ENCODE measurements around the gene STK35.

The STK35 gene

DNA sequence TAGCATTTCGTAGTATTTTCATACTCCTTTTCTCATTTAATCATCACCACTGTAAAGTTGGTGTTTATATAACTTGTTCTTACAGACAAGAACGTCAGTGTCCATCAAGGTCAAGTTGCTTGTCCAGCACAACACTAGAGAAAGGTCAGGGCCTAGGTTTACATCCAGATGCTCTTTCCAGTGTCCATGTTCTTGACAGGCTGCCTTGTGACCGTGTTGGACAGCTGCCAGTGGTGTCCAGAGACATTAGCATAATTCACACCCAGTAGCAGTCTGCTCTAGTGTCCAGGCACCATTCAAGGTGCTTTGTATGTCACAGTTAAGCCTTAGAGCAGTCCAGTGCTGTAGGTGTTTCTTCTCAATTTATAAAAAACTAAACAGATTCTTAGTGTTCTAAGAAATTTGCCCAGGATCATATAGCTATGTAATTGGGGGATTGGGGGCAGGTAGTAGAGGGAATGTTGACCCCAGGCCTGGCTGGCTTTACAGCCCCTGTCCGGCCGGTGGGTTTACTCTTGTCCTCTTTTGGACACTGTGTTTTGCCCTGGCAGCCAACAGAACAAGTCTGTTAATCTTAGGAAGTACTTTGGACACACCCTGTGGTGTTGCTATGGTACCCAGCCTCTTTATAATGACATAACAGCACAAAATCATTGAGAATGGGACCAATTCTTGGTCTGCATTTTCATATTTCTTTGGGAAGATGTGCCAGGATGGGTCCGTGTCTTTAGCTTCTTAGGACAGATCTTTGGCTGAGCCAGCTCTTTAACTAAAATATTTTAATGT lies 8.0 kb downstream of the STK35 start:
- Histone ChIP-seq H3K4me3 (ENCODE audit: low read depth in 1 of 2, low read length in 2 of 2) (no peak overlapping the region), H3K36me3 (ENCODE audit: insufficient read depth, low read length) (peaks cover 93% of the 10 kb centered on the region), H3K79me2 (ENCODE audit: insufficient read depth, low read length) (peaks cover 99% of the 10 kb centered on the region), H4K20me1 (ENCODE audit: insufficient read depth, low read length) (peaks cover 94% of the 10 kb centered on the region), H3K27ac (ENCODE audit: low read length) (no peak overlapping the region), H3K9ac (ENCODE audit: low read depth, low read length) (no peak overlapping the region), H2AFZ (ENCODE audit: low read depth, low read length) (no peak overlapping the region), H3K4me1 (ENCODE audit: insufficient read depth, low read length) (peaks cover 28% of the 10 kb centered on the region), H3K9me3 (ENCODE audit: insufficient read depth, low read length, severe bottlenecking) (no peaks in the 10 kb centered on the region), H3K27me3 (ENCODE audit: insufficient read depth, low read length, poor library complexity) (no peaks in the 10 kb centered on the region), H3K4me2 (ENCODE audit: insufficient read depth, low read length) (peak overlapping the region; percentile 9; the same call in 1 of the 2 replicates)
- ATAC-seq (ENCODE audit: insufficient read depth, low read depth) (no peak), DNase-seq (no peak)
- TF ChIP-seq EZH2 (IDR thresholded peaks at IDR 0.05; ENCODE audit: borderline replicate concordance, low read depth, low read length, severe bottlenecking) = no peak
- TF ChIP-seq CTCF (IDR thresholded peaks at IDR 0.05; ENCODE audit: borderline replicate concordance, extremely low read depth, low read length, poor library complexity, severe bottlenecking) = no peak

DNA sequence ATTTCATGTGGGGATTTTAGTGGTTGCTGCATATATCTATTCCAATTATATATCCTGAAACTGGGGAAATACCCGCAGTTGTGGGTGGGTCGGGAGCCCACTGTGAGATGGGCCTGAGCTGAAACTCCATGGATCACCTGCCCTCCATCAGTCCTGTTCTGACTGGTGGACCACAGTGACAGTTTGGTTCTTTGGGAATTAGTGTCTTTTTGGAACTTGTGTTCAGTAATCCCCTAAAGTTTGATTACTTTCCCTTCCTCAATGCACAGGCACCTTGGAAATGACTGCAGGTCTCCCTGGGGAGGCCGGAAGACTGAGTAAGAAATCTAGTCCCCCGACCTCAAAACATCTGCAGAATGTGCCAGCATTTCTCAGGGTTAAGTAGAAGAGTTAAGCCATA lies 11.3 kb downstream of the STK35 start:
- Histone ChIP-seq H3K9ac (ENCODE audit: low read depth, low read length) (no peak overlapping the region), H3K4me1 (ENCODE audit: insufficient read depth, low read length) (peaks cover 7% of the 10 kb centered on the region; the same call in 1 of the 2 replicates), H3K4me2 (ENCODE audit: insufficient read depth, low read length) (no peak overlapping the region), H3K79me2 (ENCODE audit: insufficient read depth, low read length) (peaks cover 99% of the 10 kb centered on the region), H3K27me3 (ENCODE audit: insufficient read depth, low read length, poor library complexity) (no peaks in the 10 kb centered on the region), H3K4me3 (ENCODE audit: low read depth in 1 of 2, low read length in 2 of 2) (no peak overlapping the region), H3K27ac (ENCODE audit: low read length) (no peak overlapping the region), H2AFZ (ENCODE audit: low read depth, low read length) (no peak overlapping the region), H3K9me3 (ENCODE audit: insufficient read depth, low read length, severe bottlenecking) (no peaks in the 10 kb centered on the region), H4K20me1 (ENCODE audit: insufficient read depth, low read length) (peaks cover 95% of the 10 kb centered on the region), H3K36me3 (ENCODE audit: insufficient read depth, low read length) (peaks cover 94% of the 10 kb centered on the region)
- ATAC-seq (ENCODE audit: insufficient read depth, low read depth) (no peak), DNase-seq (no peak)
- no peak for TF ChIP-seq EZH2 (IDR thresholded peaks at IDR 0.05; ENCODE audit: borderline replicate concordance, low read depth, low read length, severe bottlenecking)
- no peak for TF ChIP-seq CTCF (IDR thresholded peaks at IDR 0.05; ENCODE audit: borderline replicate concordance, extremely low read depth, low read length, poor library complexity, severe bottlenecking)

- Histone ChIP-seq H3K9ac (ENCODE audit: low read depth, low read length) (no peak overlapping the region), H3K4me3 (ENCODE audit: low read depth in 1 of 2, low read length in 2 of 2) (no peak overlapping the region), H4K20me1 (ENCODE audit: insufficient read depth, low read length) (peaks cover 92% of the 10 kb centered on the region), H3K36me3 (ENCODE audit: insufficient read depth, low read length) (peaks cover 95% of the 10 kb centered on the region), H3K9me3 (ENCODE audit: insufficient read depth, low read length, severe bottlenecking) (no peaks in the 10 kb centered on the region), H3K27me3 (ENCODE audit: insufficient read depth, low read length, poor library complexity) (no peaks in the 10 kb centered on the region), H2AFZ (ENCODE audit: low read depth, low read length) (no peak overlapping the region), H3K4me1 (ENCODE audit: insufficient read depth, low read length) (peaks cover 6% of the 10 kb centered on the region; the same call in 1 of the 2 replicates), H3K27ac (ENCODE audit: low read length) (no peak overlapping the region), H3K4me2 (ENCODE audit: insufficient read depth, low read length) (no peak overlapping the region), H3K79me2 (ENCODE audit: insufficient read depth, low read length) (peaks cover 98% of the 10 kb centered on the region)
- ATAC-seq (ENCODE audit: insufficient read depth, low read depth) (no peak), DNase-seq (no peak)
- TF ChIP-seq EZH2 (IDR thresholded peaks at IDR 0.05; ENCODE audit: borderline replicate concordance, low read depth, low read length, severe bottlenecking) = no peak
- TF ChIP-seq CTCF (IDR thresholded peaks at IDR 0.05; ENCODE audit: borderline replicate concordance, extremely low read depth, low read length, poor library complexity, severe bottlenecking) = no peak
Measured at GRCh38 chr20:2114127-2114959, 12.7 kb downstream of the STK35 start.
